ENCODE results near the gene ATOH8. TPM values are rescaled to one million over a fixed set of nuclear protein-coding genes. Genes with fewer than 3 reads are reported as not detected.

Gene ATOH8
- total RNA-seq, 1 donor from 2014 or later = 2.2 TPM

GRCh38 chr2:85737961-85738360 is 15.8 kb upstream of the ATOH8 start:
- H3K9me3 Mint-ChIP-seq (ENCODE audit: low read depth) = no peaks in the 10 kb centered on the region
- peaks cover 1% of the 10 kb centered on the region for H3K36me3 Mint-ChIP-seq (ENCODE audit: low read depth)
- no peak overlapping the region for H3K27ac Mint-ChIP-seq (ENCODE audit: unreplicated experiment)
- peak; percentile 14 for DNase-seq (ENCODE audit: low spot score)
- H3K4me1 Mint-ChIP-seq (ENCODE audit: low read depth) = peaks cover 18% of the 10 kb centered on the region
- peaks cover 25% of the 10 kb centered on the region for H3K27me3 Mint-ChIP-seq (ENCODE audit: low read depth)
- no peak overlapping the region for H3K4me3 Mint-ChIP-seq (ENCODE audit: unreplicated experiment)
- no peak for TF ChIP-seq CTCF (IDR thresholded peaks at IDR 0.05)

DNA sequence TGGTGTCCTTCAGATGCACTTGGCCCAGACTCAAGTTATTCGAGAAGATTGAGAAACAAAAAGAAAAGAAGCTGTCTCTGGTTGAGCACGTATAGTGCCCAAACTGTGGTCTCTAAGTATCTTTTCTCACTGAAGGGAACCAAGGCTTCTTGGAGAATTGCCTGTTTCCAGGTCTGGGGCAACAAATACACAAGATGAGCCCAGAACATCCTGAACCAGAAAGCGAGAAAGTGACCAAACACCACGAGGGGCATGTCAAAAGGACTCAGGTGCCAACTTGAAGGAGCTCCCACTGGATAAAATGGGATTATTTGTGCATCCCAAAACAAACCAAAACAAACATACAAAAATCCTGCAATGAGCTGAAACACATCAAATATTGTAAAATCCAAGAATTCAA is 13.6 kb upstream of the ATOH8 start:
- H3K27me3 Mint-ChIP-seq (ENCODE audit: low read depth) = peaks cover 13% of the 10 kb centered on the region
- TF ChIP-seq CTCF (IDR thresholded peaks at IDR 0.05) = no peak
- DNase-seq (ENCODE audit: low spot score) = no peak
- H3K36me3 Mint-ChIP-seq (ENCODE audit: low read depth) = peaks cover 1% of the 10 kb centered on the region
- no peak overlapping the region for H3K4me3 Mint-ChIP-seq (ENCODE audit: unreplicated experiment)
- H3K27ac Mint-ChIP-seq (ENCODE audit: unreplicated experiment) = no peak overlapping the region
- peaks cover 41% of the 10 kb centered on the region for H3K4me1 Mint-ChIP-seq (ENCODE audit: low read depth)
- H3K9me3 Mint-ChIP-seq (ENCODE audit: low read depth) = no peaks in the 10 kb centered on the region

GRCh38 chr2:85741211-85741832 is 12.5 kb upstream of the ATOH8 start:
- peaks cover 49% of the 10 kb centered on the region for H3K4me1 Mint-ChIP-seq (ENCODE audit: low read depth)
- TF ChIP-seq CTCF (IDR thresholded peaks at IDR 0.05) = no peak
- no peaks in the 10 kb centered on the region for H3K9me3 Mint-ChIP-seq (ENCODE audit: low read depth)
- H3K36me3 Mint-ChIP-seq (ENCODE audit: low read depth) = peaks cover 1% of the 10 kb centered on the region
- peaks cover 13% of the 10 kb centered on the region for H3K27me3 Mint-ChIP-seq (ENCODE audit: low read depth)
- no peak for DNase-seq (ENCODE audit: low spot score)
- H3K27ac Mint-ChIP-seq (ENCODE audit: unreplicated experiment) = peak overlapping the region; percentile 93
- H3K4me3 Mint-ChIP-seq (ENCODE audit: unreplicated experiment) = no peak overlapping the region

- Mint-ChIP-seq H3K4me3 (ENCODE audit: unreplicated experiment) (peak overlapping the region; percentile 17), H3K36me3 (ENCODE audit: low read depth) (peaks cover 1% of the 10 kb centered on the region), H3K4me1 (ENCODE audit: low read depth) (peaks cover 49% of the 10 kb centered on the region), H3K27ac (ENCODE audit: unreplicated experiment) (peak overlapping the region; percentile 93), H3K9me3 (ENCODE audit: low read depth) (no peaks in the 10 kb centered on the region), H3K27me3 (ENCODE audit: low read depth) (peaks cover 16% of the 10 kb centered on the region)
- no peak for DNase-seq (ENCODE audit: low spot score)
- peak; percentile 35 for TF ChIP-seq CTCF (IDR thresholded peaks at IDR 0.05)
Measured at GRCh38 chr2:85741833-85742455, 11.8 kb upstream of the ATOH8 start.

DNA sequence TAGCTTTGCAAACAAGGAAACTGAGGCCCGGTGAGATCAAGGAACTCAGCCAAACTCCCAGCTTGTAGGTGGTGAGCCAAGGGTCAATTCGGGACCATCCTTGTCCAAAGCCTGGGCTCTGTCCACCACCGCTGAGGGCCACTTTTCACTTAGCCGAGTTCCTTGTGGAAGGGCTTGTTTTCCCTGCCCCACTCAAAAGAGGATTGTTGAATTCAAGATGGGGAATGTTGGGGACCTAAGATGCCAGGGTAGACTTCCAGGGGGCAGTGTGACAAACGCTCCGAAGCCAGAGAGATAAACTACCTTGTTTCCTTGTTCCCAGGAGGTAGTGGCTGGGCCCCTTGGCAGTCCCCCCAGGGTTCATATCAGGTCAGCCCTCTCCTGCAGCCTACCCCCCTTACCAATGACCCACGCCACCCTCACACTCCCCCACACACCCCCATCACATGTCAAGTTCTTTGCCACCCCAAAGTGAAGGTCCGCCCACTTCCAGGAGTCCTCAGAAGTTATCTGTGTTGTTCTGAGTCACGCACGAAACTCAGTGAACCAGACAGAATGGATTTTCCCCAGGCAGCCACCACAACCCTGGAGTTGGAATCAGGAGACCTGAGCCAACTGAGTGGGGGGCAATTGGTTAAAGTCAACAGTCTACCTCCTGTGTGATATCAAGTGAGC is 10.3 kb upstream of the ATOH8 start:
- Mint-ChIP-seq H3K9me3 (ENCODE audit: low read depth) (no peaks in the 10 kb centered on the region), H3K36me3 (ENCODE audit: low read depth) (peaks cover 1% of the 10 kb centered on the region), H3K27ac (ENCODE audit: unreplicated experiment) (no peak overlapping the region), H3K4me3 (ENCODE audit: unreplicated experiment) (no peak overlapping the region), H3K4me1 (ENCODE audit: low read depth) (peaks cover 49% of the 10 kb centered on the region), H3K27me3 (ENCODE audit: low read depth) (peaks cover 18% of the 10 kb centered on the region)
- no peak for DNase-seq (ENCODE audit: low spot score)
- TF ChIP-seq CTCF (IDR thresholded peaks at IDR 0.05) = no peak

Data from chondrocyte (in vitro differentiated cells).